ENCODE data around the gene PHF21A. TPM values are rescaled to one million over a fixed set of nuclear protein-coding genes. Genes with fewer than 3 reads are reported as not detected.
"Not testable (repeated sequence)": the region's sequence is repeated elsewhere in the genome, so short reads cannot be mapped to it uniquely, and the experiment has no call there.

The PHF21A gene
- total RNA-seq, 1 donor from 2014 or later = 36.2 TPM

GRCh38 chr11:46121724-46122477, 647 bp upstream of the PHF21A start:
- peak; percentile 29 for ATAC-seq
- DNase-seq = peak; percentile 85
- intact Hi-C loops (cut with micrococcal nuclease) = no loop called here

GRCh38 chr11:46120346-46121300, 631 bp downstream of the PHF21A start:
- DNase-seq (peak; percentile 59), ATAC-seq (peak; percentile 80)
- intact Hi-C loops (cut with micrococcal nuclease) = no loop called here

GRCh38 chr11:46119352-46120216, 1.7 kb downstream of the PHF21A start:
- peak; percentile 20 for ATAC-seq
- peak; percentile 65 for DNase-seq
- intact Hi-C loops (cut with micrococcal nuclease) = no loop called here

GRCh38 chr11:46118702-46119351, 2.4 kb downstream of the PHF21A start:
- intact Hi-C loops (cut with micrococcal nuclease) = no loop called here
- no peak for DNase-seq
- no peak for ATAC-seq

- ATAC-seq = no peak
- no peak for DNase-seq
- intact Hi-C loops (cut with micrococcal nuclease) = no loop called here
Measured at GRCh38 chr11:46117842-46118241, 3.4 kb downstream of the PHF21A start.

- DNase-seq; ATAC-seq; intact Hi-C loops (cut with micrococcal nuclease): not testable (repeated sequence)
Measured at GRCh38 chr11:46116712-46117037, 4.6 kb downstream of the PHF21A start.

- no peak for DNase-seq
- intact Hi-C loops (cut with micrococcal nuclease) = no loop called here
Measured at GRCh38 chr11:46116007-46116711, 5.1 kb downstream of the PHF21A start.

GRCh38 chr11:46114961-46115360, 6.3 kb downstream of the PHF21A start:
- DNase-seq = no peak
- intact Hi-C loops (cut with micrococcal nuclease) = no loop called here
- ATAC-seq = no peak

More at GRCh38 chr11:46116007-46116711, 5.1 kb downstream of the PHF21A start:
- ATAC-seq = no peak

- intact Hi-C loops (cut with micrococcal nuclease) = no loop called here
- ATAC-seq (no peak), DNase-seq (no peak)
Measured at GRCh38 chr11:46114378-46114777, 6.9 kb downstream of the PHF21A start.

GRCh38 chr11:46112961-46113607, 8.2 kb downstream of the PHF21A start:
- ATAC-seq (peak; percentile 84), DNase-seq (no peak)
- intact Hi-C loops (cut with micrococcal nuclease) = no loop called here

- ATAC-seq = no peak
- no peak for DNase-seq
- intact Hi-C loops (cut with micrococcal nuclease) = no loop called here
Measured at GRCh38 chr11:46108751-46109150, 12.5 kb downstream of the PHF21A start.

GRCh38 chr11:46107780-46108179, 13.5 kb downstream of the PHF21A start:
- intact Hi-C loops (cut with micrococcal nuclease) = no loop called here
- ATAC-seq = no peak
- no peak for DNase-seq

- no peak for DNase-seq
- ATAC-seq = no peak
- intact Hi-C loops (cut with micrococcal nuclease) = no loop called here
Measured at GRCh38 chr11:46107408-46107718, 13.9 kb downstream of the PHF21A start.

- ATAC-seq = peak; percentile 70
- DNase-seq = no peak
- intact Hi-C loops (cut with micrococcal nuclease) = no loop called here
Measured at GRCh38 chr11:46106530-46107407, 14.5 kb downstream of the PHF21A start.

GRCh38 chr11:46105926-46106325, 15.3 kb downstream of the PHF21A start:
- no peak for DNase-seq
- no peak for ATAC-seq
- intact Hi-C loops (cut with micrococcal nuclease) = no loop called here

GRCh38 chr11:46105134-46105628, 16.1 kb downstream of the PHF21A start:
- intact Hi-C loops (cut with micrococcal nuclease) = no loop called here
- ATAC-seq (peak; percentile 40), DNase-seq (no peak)

- intact Hi-C loops (cut with micrococcal nuclease) = no loop called here
- DNase-seq (no peak), ATAC-seq (no peak)
Measured at GRCh38 chr11:46102843-46103242, 18.4 kb downstream of the PHF21A start.

All from left ventricle myocardium superior (tissue), 1 donor.